OCI-LY7 (cell line): Measurements from ENCODE around the gene MARCHF9. TPM values are rescaled to one million over a fixed set of nuclear protein-coding genes. Genes with fewer than 3 reads are reported as not detected.
A peak's percentile ranks its signal among the peaks of the same experiment; 100 is the strongest.
"Not testable (repeated sequence)": the region's sequence is repeated elsewhere in the genome, so short reads cannot be mapped to it uniquely, and the experiment has no call there.

Experiments used
- BruUV-seq: library from RNA; stranded (reverse); fragments of 400-500 nt; replicated peaks from 2 replicates; lab custom pipeline; 2021; lab: Mats Ljungman, UMichigan
- CTCF ChIA-PET: fragments of 300-600 bp; sonication (Branson Sonifier 250); formaldehyde crosslinking; loops from one replicate; lab custom pipeline; 2022; ENCODE audit warnings: antibody characterized with exemption; ENCODE audit not compliant: unreplicated experiment; lab: Charles Lee
- POLR2A ChIA-PET: fragments of 300-600 bp; sonication (Branson Sonifier 250); formaldehyde crosslinking; loops from one replicate; lab custom pipeline; 2022; ENCODE audit warnings: antibody characterized with exemption; lab: Charles Lee
- DNase-seq: peaks from one replicate; pipeline ENCODE4 v3.0.0-alpha.2; 2015; ENCODE audit warnings: low spot score
- H2AFZ ChIP-seq: fragments of 200-600 bp; sonication (generic), shearing (Covaris generic); 2 replicates; pipeline ENCODE4 v1.6.1; 2014; ENCODE audit warnings: mild to moderate bottlenecking, antibody characterized with exemption, low read length, moderate library complexity
- H3K27ac ChIP-seq: fragments of 200-600 bp; sonication (generic); 2 replicates; pipeline ENCODE4 v1.5.1; 2014; ENCODE audit warnings: mixed run types, low read depth, mild to moderate bottlenecking, moderate library complexity, low read length, inconsistent platforms; ENCODE audit not compliant: poor library complexity, severe bottlenecking
- H3K36me3 ChIP-seq: fragments of 200-600 bp; sonication (generic); 2 replicates; pipeline ENCODE4 v1.6.1; 2014; ENCODE audit warnings: mild to moderate bottlenecking, antibody characterized with exemption, low read length, moderate library complexity, mixed read lengths; ENCODE audit not compliant: insufficient read depth
- H3K4me1 ChIP-seq: fragments of 200-600 bp; sonication (generic); 2 replicates; pipeline ENCODE4 v1.5.1; 2014; ENCODE audit warnings: mild to moderate bottlenecking, low read length; ENCODE audit not compliant: insufficient read depth, poor library complexity, severe bottlenecking
- H3K4me2 ChIP-seq: fragments of 200-600 bp; sonication (generic); 2 replicates; pipeline ENCODE4 v1.6.1; 2014; ENCODE audit warnings: mild to moderate bottlenecking, low read length
- H3K4me3 ChIP-seq: fragments of 200-600 bp; sonication (generic); 2 replicates; pipeline ENCODE4 v1.5.1; 2014; ENCODE audit warnings: mild to moderate bottlenecking, low read depth, low read length; ENCODE audit not compliant: poor library complexity, severe bottlenecking
- H3K79me2 ChIP-seq: fragments of 200-600 bp; sonication (generic); 2 replicates; pipeline ENCODE4 v1.6.1; 2016; ENCODE audit warnings: low read depth, mild to moderate bottlenecking, low read length, moderate library complexity, mixed read lengths; ENCODE audit not compliant: insufficient read depth
- H3K9me2 ChIP-seq: fragments of 200-600 bp; sonication (generic); 2 replicates; pipeline ENCODE4 v1.6.1; 2016; ENCODE audit warnings: mild to moderate bottlenecking, low read length, mixed read lengths; ENCODE audit not compliant: insufficient read depth
- H3K9me3 ChIP-seq: fragments of 200-600 bp; sonication (generic); 2 replicates; pipeline ENCODE4 v1.6.1; 2014; ENCODE audit warnings: mild to moderate bottlenecking, mixed run types, low read length, mixed read lengths
- H4K20me1 ChIP-seq: fragments of 200-600 bp; sonication (generic); 2 replicates; pipeline ENCODE4 v1.6.1; 2014; ENCODE audit warnings: mild to moderate bottlenecking, antibody characterized with exemption, low read length, moderate library complexity, mixed read lengths; ENCODE audit not compliant: insufficient read depth
- CTCF ChIP-seq: fragments of 200-600 bp; sonication (generic); conservative IDR thresholded peaks from 2 replicates; pipeline ENCODE4 v1.5.1; 2014; ENCODE audit warnings: mild to moderate bottlenecking, antibody characterized with exemption, low read length, moderate library complexity, mixed read lengths
- EZH2phosphoT487 ChIP-seq: fragments of 200-600 bp; sonication (generic); IDR thresholded peaks from 2 replicates; pipeline ENCODE4 v1.6.1; 2018; ENCODE audit warnings: low read depth, borderline replicate concordance, mild to moderate bottlenecking, mixed run types, antibody characterized with exemption, low read length, moderate library complexity, mixed read lengths
- intact Hi-C: fragments of 100-400 bp; cut with micrococcal nuclease; formaldehyde crosslinking; loops from one replicate; pipeline ENCODE4 v1.10.0; 2022; ENCODE audit not compliant: unreplicated experiment
- total RNA-seq, 2 experiments: library from RNA; depleted of rRNA in 1 of 2; stranded (reverse); fragments of >200 nt in 1 of 2; shearing (Covaris generic) in 1 of 2; gene quantifications; 2 replicates each; pipeline ENCODE4 v1.2.3, GENCODE V29; 2014 to 2022

The MARCHF9 gene
- total RNA-seq, 2 experiments from 2014 or later, result 29.3 to 46.2 TPM

GRCh38 chr12:57708296-57708695 is 46.6 kb upstream of the MARCHF9 start:
- TF ChIP-seq CTCF, result no peak
- TF ChIP-seq EZH2phosphoT487, result no peak
- no TSS peak for BruUV-seq
- peaks cover 61% of the 10 kb centered on the region for H3K36me3 ChIP-seq
- H3K4me2 ChIP-seq, result no peak overlapping the region
- POLR2A ChIA-PET, result no interaction called here
- intact Hi-C loops, result no loop called here
- no peaks in the 10 kb centered on the region for H4K20me1 ChIP-seq
- CTCF ChIA-PET, result no interaction called here
- H3K9me3 ChIP-seq, result peaks cover 12% of the 10 kb centered on the region
- H3K9me2 ChIP-seq, result no peaks in the 10 kb centered on the region
- H3K27ac ChIP-seq, result no peak overlapping the region
- H3K4me3 ChIP-seq, result no peak overlapping the region
- peaks cover 7% of the 10 kb centered on the region for H3K4me1 ChIP-seq
- H3K79me2 ChIP-seq, result no peaks in the 10 kb centered on the region
- DNase-seq, result no peak
- H2AFZ ChIP-seq, result no peak overlapping the region

- no peak overlapping the region for H2AFZ ChIP-seq
- DNase-seq, result no peak
- H3K4me3 ChIP-seq, result no peak overlapping the region
- no peak overlapping the region for H3K4me2 ChIP-seq
- intact Hi-C loops, result no loop called here
- ChIA-PET CTCF (no interaction called here), POLR2A (no interaction called here)
- no peaks in the 10 kb centered on the region for H3K9me3 ChIP-seq
- no peaks in the 10 kb centered on the region for H4K20me1 ChIP-seq
- no TSS peak for BruUV-seq
- H3K36me3 ChIP-seq, result peaks cover 43% of the 10 kb centered on the region
- H3K4me1 ChIP-seq, result peaks cover 29% of the 10 kb centered on the region
- TF ChIP-seq EZH2phosphoT487 (no peak), CTCF (no peak)
- H3K79me2 ChIP-seq, result no peaks in the 10 kb centered on the region
- H3K9me2 ChIP-seq, result no peaks in the 10 kb centered on the region
- H3K27ac ChIP-seq, result no peak overlapping the region
These were observed 42.2 kb upstream of the MARCHF9 start for GRCh38 chr12:57712701-57713100.

- POLR2A ChIA-PET, result interaction anchor here (1.0 to 1.5 kb wide), 2 partner anchors 10 to 19 kb away, joined by 3 to 6 read pairs; partner anchors contain the start of gene OS9
- Histone ChIP-seq H3K79me2 (no peaks in the 10 kb centered on the region), H3K4me1 (peaks cover 29% of the 10 kb centered on the region), H3K9me2 (no peaks in the 10 kb centered on the region), H3K4me3 (no peak overlapping the region), H4K20me1 (no peaks in the 10 kb centered on the region), H3K36me3 (peaks cover 47% of the 10 kb centered on the region), H2AFZ (no peak overlapping the region), H3K4me2 (no peak overlapping the region), H3K27ac (no peak overlapping the region), H3K9me3 (no peaks in the 10 kb centered on the region)
- intact Hi-C loops, result no loop called here
- TF ChIP-seq EZH2phosphoT487 (no peak), CTCF (no peak)
- DNase-seq, result no peak
- BruUV-seq, result no TSS peak
- CTCF ChIA-PET, result no interaction called here
These were observed 41.7 kb upstream of the MARCHF9 start for GRCh38 chr12:57713209-57713608.

- H4K20me1 ChIP-seq, POLR2A ChIA-PET: not testable (repeated sequence)
These were observed 39.7 kb upstream of the MARCHF9 start for GRCh38 chr12:57715036-57715748.

More at GRCh38 chr12:57715036-57715748, 39.7 kb upstream of the MARCHF9 start:
- H3K36me3 ChIP-seq, result peaks cover 66% of the 10 kb centered on the region
- peak overlapping the region; percentile 22; the same call in 1 of the 2 replicates for H3K4me2 ChIP-seq
- H3K79me2 ChIP-seq, H3K9me3 ChIP-seq, BruUV-seq, H3K9me2 ChIP-seq, H2AFZ ChIP-seq, intact Hi-C loops, CTCF ChIA-PET, H3K4me3 ChIP-seq: not testable (repeated sequence)
- peak; percentile 83 for DNase-seq
- peaks cover 24% of the 10 kb centered on the region for H3K4me1 ChIP-seq
- H3K27ac ChIP-seq, result peak overlapping the region; percentile 71
